ENCODE measurements around the gene NACC2.
"Not testable (repeated sequence)": the region's sequence is repeated elsewhere in the genome, so short reads cannot be mapped to it uniquely, and the experiment has no call there.

Gene NACC2

DNA sequence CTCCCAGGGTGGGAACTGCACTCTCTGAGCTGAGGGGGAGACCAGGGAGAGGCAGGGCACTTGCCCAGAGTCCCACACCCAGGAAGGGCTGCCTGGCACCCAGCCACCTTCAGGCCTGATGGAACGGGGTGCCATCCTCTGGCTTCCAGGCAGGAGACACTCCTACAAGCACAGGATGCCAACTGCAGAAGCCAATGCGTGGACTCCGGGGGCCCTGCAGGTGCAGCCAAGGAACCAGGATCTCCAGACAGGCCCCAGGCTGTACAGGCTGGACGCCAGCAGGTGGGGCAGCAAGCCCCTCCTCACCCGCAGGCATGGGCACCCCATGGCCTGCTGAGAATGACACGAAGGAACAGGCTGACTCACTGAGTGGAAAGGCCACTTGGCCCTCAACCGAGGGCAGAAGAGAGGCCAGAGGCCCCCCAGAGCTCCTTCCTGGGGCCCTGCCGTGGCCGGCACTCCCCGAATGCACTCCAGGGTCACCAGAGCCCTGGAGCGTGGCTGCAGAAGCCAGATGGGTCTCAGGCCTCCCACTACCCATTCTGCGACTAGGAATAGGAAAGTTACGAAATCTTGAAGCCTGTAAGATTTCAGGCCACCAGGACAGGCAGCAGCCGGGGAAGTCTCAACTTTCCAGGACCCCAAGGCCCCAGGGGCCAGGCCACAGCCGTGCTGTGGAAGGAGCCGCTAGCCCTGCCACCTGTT lies 15.7 kb downstream of the NACC2 start:
- no peak for FAIRE-seq

DNA sequence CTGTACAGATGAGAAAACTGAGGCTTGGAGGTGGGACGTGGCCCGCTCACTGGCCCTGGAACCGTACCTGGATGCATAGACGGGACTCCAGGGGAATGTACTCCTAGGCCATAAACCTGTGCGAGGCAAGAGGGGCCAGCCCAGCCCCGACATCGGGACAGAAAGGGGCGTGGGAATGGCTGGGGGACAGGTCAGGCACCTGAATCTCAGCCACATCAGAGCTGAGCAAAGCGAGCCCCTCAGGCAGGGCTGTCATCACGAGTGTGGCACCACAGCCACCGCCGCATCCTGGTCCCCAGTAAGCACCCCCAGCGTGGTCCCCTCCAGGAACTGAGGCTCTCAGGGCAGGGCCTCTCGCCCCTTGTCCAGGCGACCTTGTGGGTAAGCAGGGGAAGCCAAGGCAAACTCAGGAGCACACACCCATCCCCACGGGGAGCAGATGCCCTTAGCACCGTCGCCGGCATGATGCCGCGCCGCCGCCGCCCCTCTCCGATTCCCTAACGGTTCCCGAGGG lies 16.5 kb downstream of the NACC2 start:
- no peak for FAIRE-seq

DNA sequence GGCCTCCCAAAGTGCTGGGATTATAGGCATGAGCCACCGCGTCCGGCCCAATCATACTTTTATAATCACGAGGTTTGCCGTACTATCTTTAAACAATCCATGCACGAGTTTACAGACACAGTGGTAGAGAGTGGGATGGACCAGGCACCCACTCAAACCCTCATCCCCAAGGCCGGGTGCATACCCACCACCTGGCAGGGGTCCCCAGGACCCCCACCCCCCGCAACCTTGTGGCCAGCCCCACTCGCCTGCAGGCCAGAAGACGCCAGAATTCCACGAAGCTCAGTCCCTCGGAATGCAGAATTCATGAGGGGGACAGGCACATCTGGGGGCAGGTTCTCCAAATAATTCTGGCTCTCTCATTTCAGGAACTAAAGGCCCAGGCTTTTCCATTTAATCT lies 17.1 kb downstream of the NACC2 start:
- no peak for FAIRE-seq

- no peak for FAIRE-seq
These were observed 17.6 kb downstream of the NACC2 start for GRCh38 chr9:136077491-136077890.

- no peak for FAIRE-seq
These were observed 19.0 kb downstream of the NACC2 start for GRCh38 chr9:136075881-136076678.

GRCh38 chr9:136075134-136075841 lies 19.8 kb downstream of the NACC2 start:
- FAIRE-seq: no peak

- FAIRE-seq: no peak
These were observed 20.4 kb downstream of the NACC2 start for GRCh38 chr9:136074706-136075105.

- no peak for FAIRE-seq
These were observed 32.2 kb downstream of the NACC2 start for GRCh38 chr9:136062657-136063439.

- not testable (repeated sequence) for FAIRE-seq
These were observed 33.2 kb downstream of the NACC2 start for GRCh38 chr9:136061916-136062315.

GRCh38 chr9:136061405-136061804 lies 33.7 kb downstream of the NACC2 start:
- no peak for FAIRE-seq

DNA sequence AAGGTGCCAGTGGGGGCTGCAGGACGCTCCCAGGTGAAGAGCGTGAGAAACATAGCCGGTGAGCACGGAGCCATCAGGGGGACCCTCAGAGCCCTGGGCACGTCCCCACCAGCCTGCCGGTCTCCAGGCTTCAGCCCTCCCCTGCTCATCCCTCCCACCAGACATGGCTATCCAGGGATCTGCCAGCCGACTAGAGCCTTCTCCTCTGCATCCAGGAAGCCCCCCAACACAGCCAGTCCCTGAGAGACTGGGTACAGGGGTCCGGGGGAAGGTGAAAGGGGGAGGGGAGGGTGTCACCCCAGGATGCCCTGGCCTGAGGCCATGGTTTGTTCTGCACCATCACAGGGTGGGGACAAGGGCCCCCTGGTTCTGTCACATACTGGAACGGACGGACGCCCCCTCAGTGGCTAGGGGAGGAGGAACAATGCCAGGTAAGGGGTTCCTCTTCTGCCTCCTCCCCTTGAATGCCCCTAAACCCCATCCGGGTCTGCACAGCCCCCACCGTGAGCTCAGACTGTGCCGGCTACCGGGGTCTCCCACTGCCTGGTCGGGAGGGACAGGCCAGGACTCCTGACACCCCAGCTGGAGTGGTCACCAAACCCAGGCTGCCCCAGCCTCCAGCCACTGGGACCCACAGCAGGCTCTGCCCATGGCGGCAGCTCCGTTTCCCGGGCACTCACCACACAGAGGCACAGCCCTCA lies 34.3 kb downstream of the NACC2 start:
- FAIRE-seq: no peak

DNA sequence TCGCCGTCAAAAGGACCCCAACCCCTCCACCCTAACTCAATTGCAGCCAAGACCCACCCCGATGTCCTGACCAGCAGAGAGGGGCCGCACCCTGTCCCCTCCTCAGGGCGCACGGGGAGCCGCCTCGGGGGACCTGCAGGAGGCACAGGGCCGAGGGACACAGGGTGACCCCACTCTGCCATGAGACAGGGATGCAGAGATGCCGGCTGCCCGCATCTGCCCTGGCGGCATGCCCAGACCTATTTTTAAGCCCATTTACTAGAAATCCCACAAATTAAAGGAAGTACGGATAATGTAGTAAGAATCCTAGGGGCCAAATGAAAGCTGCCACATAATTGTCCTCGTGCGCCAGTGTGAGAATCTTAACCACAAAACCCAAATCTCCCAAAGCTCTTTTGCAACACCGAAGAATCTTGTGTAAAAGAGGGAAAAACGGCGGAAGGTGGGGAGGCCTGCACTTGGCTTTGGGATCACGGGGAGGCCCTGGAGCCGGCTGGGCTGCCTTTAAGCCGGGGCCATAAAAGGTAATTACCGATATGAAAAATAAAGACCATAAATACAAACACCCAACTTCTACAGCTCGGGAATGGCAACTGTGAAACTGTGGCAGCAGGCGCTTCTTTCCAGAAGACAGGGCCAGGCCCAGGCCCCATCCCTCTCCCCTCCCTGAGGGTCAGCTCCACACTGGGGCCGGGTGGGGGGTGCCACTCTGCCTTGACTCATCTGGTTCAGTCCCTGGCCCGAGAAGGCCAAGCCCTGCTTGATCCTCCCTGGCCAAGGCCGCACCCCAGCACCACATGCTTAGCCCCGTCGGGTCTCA lies 35.0 kb downstream of the NACC2 start:
- FAIRE-seq: no peak

- FAIRE-seq: no peak
These were observed 35.7 kb downstream of the NACC2 start for GRCh38 chr9:136059321-136059791.

- no peak for FAIRE-seq
These were observed 36.2 kb downstream of the NACC2 start for GRCh38 chr9:136058801-136059302.

GRCh38 chr9:136058084-136058483 lies 37.0 kb downstream of the NACC2 start:
- FAIRE-seq: no peak

DNA sequence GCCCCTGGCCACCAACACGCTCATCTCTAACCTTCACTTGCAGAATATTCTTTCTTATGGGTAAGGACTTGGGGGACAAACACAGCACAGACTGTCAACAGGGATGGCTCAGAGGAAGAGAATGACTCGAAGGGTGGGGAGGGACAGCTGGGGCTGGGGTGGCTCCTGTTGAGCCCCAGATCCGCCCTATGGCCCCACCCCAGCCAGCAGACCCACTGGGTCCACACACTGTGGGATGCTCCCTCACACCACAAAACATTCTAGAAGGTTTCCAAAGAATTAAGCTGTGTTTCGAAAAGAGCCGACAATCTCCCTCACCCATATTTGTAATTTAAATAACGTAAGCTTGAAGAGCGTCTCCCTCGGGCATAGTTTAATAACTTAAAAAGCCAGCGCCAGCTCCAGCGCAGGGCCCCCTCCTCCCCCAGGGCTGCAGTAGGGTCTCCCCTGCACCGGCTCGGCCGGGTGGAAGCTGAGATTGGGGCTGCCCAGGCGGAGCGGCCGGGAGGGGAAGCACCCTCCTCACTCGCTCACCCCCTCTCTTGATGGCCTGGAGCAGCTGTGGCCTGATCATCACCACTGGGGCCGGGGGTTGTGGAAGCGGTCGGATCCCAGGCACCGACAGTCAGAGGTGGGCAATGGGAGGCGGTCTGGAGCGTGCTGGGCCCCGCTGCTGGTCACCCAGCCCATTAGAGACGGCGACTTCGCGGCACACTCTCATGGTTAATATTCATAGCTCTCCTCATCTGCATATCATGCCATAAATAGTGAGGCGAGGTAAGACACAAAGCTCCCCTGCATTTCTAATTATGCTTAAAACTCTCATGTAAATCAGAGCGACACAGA lies 37.6 kb downstream of the NACC2 start:
- FAIRE-seq: no peak

GRCh38 chr9:136056546-136057235 lies 38.4 kb downstream of the NACC2 start:
- no peak for FAIRE-seq

- FAIRE-seq: no peak
These were observed 39.2 kb downstream of the NACC2 start for GRCh38 chr9:136055715-136056545.
